ENCODE data around the gene PCARE. TPM values are rescaled to one million over a fixed set of nuclear protein-coding genes. Genes with fewer than 3 reads are reported as not detected.

Gene PCARE
- total RNA-seq, 1 donor from 2014 or later = not detected

DNA sequence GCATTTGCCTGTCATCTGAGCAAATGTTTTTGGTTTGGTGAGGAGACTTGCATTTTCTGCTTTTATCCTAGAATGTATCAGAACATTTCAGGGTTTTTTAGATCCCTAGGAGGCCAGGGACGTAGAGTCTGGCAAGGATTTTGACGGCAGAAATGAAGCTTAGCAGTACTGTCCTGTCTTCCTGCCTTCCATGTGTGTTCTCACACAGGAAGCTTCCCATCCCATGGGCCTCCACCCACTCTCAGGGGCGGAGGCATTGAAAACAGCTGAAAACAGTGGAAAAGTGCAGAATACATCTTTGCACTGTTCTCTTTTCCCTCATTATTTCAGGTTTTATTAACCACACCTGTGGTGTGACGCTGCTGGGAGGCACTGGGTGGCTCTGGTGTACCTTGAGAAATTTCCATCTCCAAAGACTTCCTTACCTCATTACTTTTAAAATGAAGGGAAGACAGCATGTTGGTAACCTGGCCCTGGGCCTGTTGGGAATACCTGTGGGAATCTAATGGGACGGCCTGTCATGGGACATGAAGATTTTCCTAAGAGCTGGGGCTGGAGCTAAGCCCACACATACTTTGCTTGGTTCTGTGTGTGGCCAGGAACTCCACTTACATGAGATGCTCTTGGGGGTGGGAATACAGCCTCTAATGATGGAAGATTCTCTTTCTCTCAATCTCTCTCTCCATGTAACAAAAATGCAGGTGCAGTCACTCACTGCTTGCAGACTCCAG is 20.5 kb downstream of the PCARE start:
- no peak overlapping the region for H3K4me3 ChIP-seq (ENCODE audit: low read depth, low read length)
- no peaks in the 10 kb centered on the region for H3K36me3 ChIP-seq (ENCODE audit: control insufficient read depth, insufficient read depth, low read length)
- TF ChIP-seq CTCF (IDR thresholded peaks at IDR 0.05; ENCODE audit: insufficient read depth, low read length, poor library complexity, severe bottlenecking) = peak; percentile 32
- DNase-seq (ENCODE audit: low read depth) = no peak
- no peaks in the 10 kb centered on the region for H3K27me3 ChIP-seq (ENCODE audit: control insufficient read depth, insufficient read depth, low read length)

DNA sequence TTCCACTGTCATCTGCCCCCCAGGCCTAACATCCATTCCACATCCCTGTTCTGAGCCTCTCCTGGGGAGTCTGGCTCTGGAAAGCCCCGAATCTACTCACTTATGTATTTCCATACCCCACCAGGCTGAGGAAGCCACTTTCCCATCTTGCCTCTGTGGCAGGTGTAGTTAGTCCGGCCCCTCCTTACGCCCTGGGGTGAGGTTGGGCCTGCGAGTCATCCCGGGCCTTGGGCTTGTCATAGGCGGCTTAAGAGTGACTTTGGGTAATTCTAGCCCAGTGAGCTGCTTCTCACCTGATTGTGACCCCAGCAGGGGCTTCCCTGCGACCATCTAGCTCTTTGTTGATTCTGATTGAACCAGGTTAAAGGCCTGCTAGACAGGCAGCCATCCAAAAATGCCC is 21.1 kb downstream of the PCARE start:
- no peak for TF ChIP-seq CTCF (IDR thresholded peaks at IDR 0.05; ENCODE audit: insufficient read depth, low read length, poor library complexity, severe bottlenecking)
- Histone ChIP-seq H3K27me3 (ENCODE audit: control insufficient read depth, insufficient read depth, low read length) (no peaks in the 10 kb centered on the region), H3K36me3 (ENCODE audit: control insufficient read depth, insufficient read depth, low read length) (no peaks in the 10 kb centered on the region), H3K4me3 (ENCODE audit: low read depth, low read length) (no peak overlapping the region)
- DNase-seq (ENCODE audit: low read depth) = no peak

- no peak overlapping the region for H3K4me3 ChIP-seq (ENCODE audit: low read depth, low read length)
- no peaks in the 10 kb centered on the region for H3K36me3 ChIP-seq (ENCODE audit: control insufficient read depth, insufficient read depth, low read length)
- no peaks in the 10 kb centered on the region for H3K27me3 ChIP-seq (ENCODE audit: control insufficient read depth, insufficient read depth, low read length)
- TF ChIP-seq CTCF (IDR thresholded peaks at IDR 0.05; ENCODE audit: insufficient read depth, low read length, poor library complexity, severe bottlenecking) = no peak
- no peak for DNase-seq (ENCODE audit: low read depth)
These were observed 21.5 kb downstream of the PCARE start for GRCh38 chr2:29052807-29053206.

- Histone ChIP-seq H3K36me3 (ENCODE audit: control insufficient read depth, insufficient read depth, low read length) (no peaks in the 10 kb centered on the region), H3K4me3 (ENCODE audit: low read depth, low read length) (no peak overlapping the region), H3K27me3 (ENCODE audit: control insufficient read depth, insufficient read depth, low read length) (peaks cover 3% of the 10 kb centered on the region)
- TF ChIP-seq CTCF (IDR thresholded peaks at IDR 0.05; ENCODE audit: insufficient read depth, low read length, poor library complexity, severe bottlenecking) = no peak
- no peak for DNase-seq (ENCODE audit: low read depth)
These were observed 22.6 kb downstream of the PCARE start for GRCh38 chr2:29051730-29052129.

DNA sequence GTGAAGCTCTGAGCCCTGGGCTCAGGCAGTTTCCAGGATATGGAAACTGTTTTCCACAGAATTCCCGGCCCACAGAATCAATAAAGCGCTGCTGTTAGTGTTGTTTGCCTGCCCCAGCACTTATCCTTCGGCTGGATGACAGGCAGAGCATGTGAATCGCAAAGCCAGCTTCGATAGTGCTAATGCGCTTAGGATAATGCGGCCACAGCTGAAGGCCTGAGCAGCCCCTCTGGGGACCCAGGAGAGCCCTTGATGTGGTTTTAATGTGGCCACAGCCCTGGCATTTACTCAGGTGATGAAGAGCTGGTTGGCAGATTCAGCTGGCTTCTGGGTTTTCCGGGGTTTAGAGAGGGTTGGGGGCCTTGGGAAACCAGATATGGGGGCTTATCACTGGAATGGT is 23.7 kb downstream of the PCARE start:
- Histone ChIP-seq H3K36me3 (ENCODE audit: control insufficient read depth, insufficient read depth, low read length) (no peaks in the 10 kb centered on the region), H3K27me3 (ENCODE audit: control insufficient read depth, insufficient read depth, low read length) (peaks cover 4% of the 10 kb centered on the region), H3K4me3 (ENCODE audit: low read depth, low read length) (no peak overlapping the region)
- no peak for TF ChIP-seq CTCF (IDR thresholded peaks at IDR 0.05; ENCODE audit: insufficient read depth, low read length, poor library complexity, severe bottlenecking)
- DNase-seq (ENCODE audit: low read depth) = no peak

Data from kidney epithelial cell (primary cell).